ENCODE results near the gene C19orf33. TPM values are rescaled to one million over a fixed set of nuclear protein-coding genes. Genes with fewer than 3 reads are reported as not detected.

Gene C19orf33
- total RNA-seq, 2 donors from 2014 or later = 2.9 to 13.2 TPM

DNA sequence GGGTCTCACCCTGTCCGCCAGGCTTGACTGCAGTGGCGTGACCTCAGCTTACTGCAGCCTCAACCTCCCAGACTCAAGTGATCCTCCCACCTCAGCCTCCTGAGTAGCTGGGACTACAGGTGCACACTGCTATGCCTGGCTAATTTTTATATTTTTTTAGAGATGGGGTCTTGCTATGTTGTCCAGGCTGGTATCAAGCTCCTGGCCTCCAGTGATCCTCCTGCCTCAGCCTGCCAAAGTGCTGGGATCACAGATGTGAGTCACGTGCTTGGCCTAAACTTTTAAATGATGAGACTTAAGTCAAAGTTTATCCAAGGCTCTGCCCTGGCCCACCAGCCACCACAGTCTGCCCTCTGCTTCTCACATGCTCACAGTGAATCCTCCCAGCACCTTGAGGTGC, 2.2 kb downstream of the C19orf33 start:
- H3K36me3 Mint-ChIP-seq (ENCODE audit: low read depth) = peaks cover 7% of the 10 kb centered on the region
- H3K4me3 Mint-ChIP-seq = no peak overlapping the region
- Histone ChIP-seq H3K27me3 (ENCODE audit: control insufficient read depth, insufficient read depth, low read length, poor library complexity, severe bottlenecking) (no peaks in the 10 kb centered on the region), H3K9ac (ENCODE audit: extremely low read depth, low read length, poor library complexity, severe bottlenecking) (no peak overlapping the region), H3K4me1 (ENCODE audit: control insufficient read depth, insufficient read depth, low read length) (no peaks in the 10 kb centered on the region), H3K36me3 (ENCODE audit: control insufficient read depth, insufficient read depth, low read length) (no peaks in the 10 kb centered on the region), H3K27ac (ENCODE audit: low read depth, low read length) (no peak overlapping the region), H3K4me3 (ENCODE audit: low read length) (no peak overlapping the region), H3K9me3 (ENCODE audit: control insufficient read depth, low read length) (no peaks in the 10 kb centered on the region)
- H3K27me3 Mint-ChIP-seq (ENCODE audit: insufficient read depth) = peaks cover 12% of the 10 kb centered on the region
- H3K27ac Mint-ChIP-seq = no peak overlapping the region
- no peaks in the 10 kb centered on the region for H3K9me3 Mint-ChIP-seq
- WGBS, 2 experiments (ENCODE audit: insufficient coverage in 1 of 2, insufficient read length in 1 of 2) = 87 to 88% methylated on average over 1 to 3 of the region's 3 CpGs
- no peak for DNase-seq
- TF ChIP-seq, protein P1, sequence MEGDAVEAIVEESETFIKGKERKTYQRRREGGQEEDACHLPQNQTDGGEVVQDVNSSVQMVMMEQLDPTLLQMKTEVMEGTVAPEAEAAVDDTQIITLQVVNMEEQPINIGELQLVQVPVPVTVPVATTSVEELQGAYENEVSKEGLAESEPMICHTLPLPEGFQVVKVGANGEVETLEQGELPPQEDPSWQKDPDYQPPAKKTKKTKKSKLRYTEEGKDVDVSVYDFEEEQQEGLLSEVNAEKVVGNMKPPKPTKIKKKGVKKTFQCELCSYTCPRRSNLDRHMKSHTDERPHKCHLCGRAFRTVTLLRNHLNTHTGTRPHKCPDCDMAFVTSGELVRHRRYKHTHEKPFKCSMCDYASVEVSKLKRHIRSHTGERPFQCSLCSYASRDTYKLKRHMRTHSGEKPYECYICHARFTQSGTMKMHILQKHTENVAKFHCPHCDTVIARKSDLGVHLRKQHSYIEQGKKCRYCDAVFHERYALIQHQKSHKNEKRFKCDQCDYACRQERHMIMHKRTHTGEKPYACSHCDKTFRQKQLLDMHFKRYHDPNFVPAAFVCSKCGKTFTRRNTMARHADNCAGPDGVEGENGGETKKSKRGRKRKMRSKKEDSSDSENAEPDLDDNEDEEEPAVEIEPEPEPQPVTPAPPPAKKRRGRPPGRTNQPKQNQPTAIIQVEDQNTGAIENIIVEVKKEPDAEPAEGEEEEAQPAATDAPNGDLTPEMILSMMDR (conservative IDR thresholded peaks at IDR 0.05) = no peak
- H3K4me1 Mint-ChIP-seq = no peaks in the 10 kb centered on the region

DNA sequence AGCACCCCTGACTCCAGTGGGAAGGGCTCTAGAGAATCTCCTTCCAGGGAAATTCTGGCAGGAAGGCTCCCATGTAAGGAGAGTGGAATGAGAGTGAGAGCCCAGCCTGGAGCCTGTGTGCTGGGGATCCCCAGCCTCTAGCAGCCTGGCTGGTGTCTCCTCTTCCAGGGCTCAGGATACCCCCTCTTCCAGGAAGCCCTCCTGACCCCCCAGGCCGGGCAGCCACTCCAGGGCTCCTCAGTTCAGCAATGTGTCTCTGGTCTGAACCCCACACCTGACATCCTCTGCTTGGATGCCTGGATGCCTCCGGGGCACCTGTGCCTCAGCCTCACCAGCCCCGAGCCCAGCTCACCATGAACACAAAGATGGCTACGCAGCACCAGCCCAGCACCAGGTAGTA, 3.0 kb downstream of the C19orf33 start:
- Mint-ChIP-seq H3K9me3 (no peaks in the 10 kb centered on the region), H3K27ac (no peak overlapping the region), H3K36me3 (ENCODE audit: low read depth) (peaks cover 7% of the 10 kb centered on the region), H3K4me3 (no peak overlapping the region), H3K4me1 (no peaks in the 10 kb centered on the region), H3K27me3 (ENCODE audit: insufficient read depth) (peaks cover 10% of the 10 kb centered on the region)
- no peaks in the 10 kb centered on the region for H3K9me3 ChIP-seq (ENCODE audit: control insufficient read depth, low read length)
- no peak overlapping the region for H3K27ac ChIP-seq (ENCODE audit: low read depth, low read length)
- H3K4me1 ChIP-seq (ENCODE audit: control insufficient read depth, insufficient read depth, low read length) = no peaks in the 10 kb centered on the region
- H3K4me3 ChIP-seq (ENCODE audit: low read length) = no peak overlapping the region
- no peak for DNase-seq
- no peaks in the 10 kb centered on the region for H3K27me3 ChIP-seq (ENCODE audit: control insufficient read depth, insufficient read depth, low read length, poor library complexity, severe bottlenecking)
- no peaks in the 10 kb centered on the region for H3K36me3 ChIP-seq (ENCODE audit: control insufficient read depth, insufficient read depth, low read length)
- TF ChIP-seq, protein P1 (conservative IDR thresholded peaks at IDR 0.05) = no peak
- H3K9ac ChIP-seq (ENCODE audit: extremely low read depth, low read length, poor library complexity, severe bottlenecking) = no peak overlapping the region
- 93% methylated on average over 3 to 4 of the region's 4 CpGs for WGBS, 2 experiments (ENCODE audit: insufficient coverage in 1 of 2, insufficient read length in 1 of 2)

GRCh38 chr19:38307597-38307996, 3.5 kb downstream of the C19orf33 start:
- 86 to 97% methylated on average over 1 to 8 of the region's 8 CpGs for WGBS, 2 experiments (ENCODE audit: insufficient coverage in 1 of 2, insufficient read length in 1 of 2)
- Mint-ChIP-seq H3K4me3 (no peak overlapping the region), H3K36me3 (ENCODE audit: low read depth) (peaks cover 7% of the 10 kb centered on the region), H3K27me3 (ENCODE audit: insufficient read depth) (peaks cover 8% of the 10 kb centered on the region), H3K27ac (no peak overlapping the region), H3K9me3 (no peaks in the 10 kb centered on the region), H3K4me1 (no peaks in the 10 kb centered on the region)
- Histone ChIP-seq H3K36me3 (ENCODE audit: control insufficient read depth, insufficient read depth, low read length) (no peaks in the 10 kb centered on the region), H3K27ac (ENCODE audit: low read depth, low read length) (no peak overlapping the region), H3K9ac (ENCODE audit: extremely low read depth, low read length, poor library complexity, severe bottlenecking) (no peak overlapping the region), H3K4me1 (ENCODE audit: control insufficient read depth, insufficient read depth, low read length) (no peaks in the 10 kb centered on the region), H3K27me3 (ENCODE audit: control insufficient read depth, insufficient read depth, low read length, poor library complexity, severe bottlenecking) (no peaks in the 10 kb centered on the region), H3K4me3 (ENCODE audit: low read length) (no peak overlapping the region), H3K9me3 (ENCODE audit: control insufficient read depth, low read length) (no peaks in the 10 kb centered on the region)
- DNase-seq = no peak
- TF ChIP-seq, protein P1 (conservative IDR thresholded peaks at IDR 0.05) = no peak
